Measurements from ENCODE around the gene ARID3B.

- TF ChIP-seq ZNF510 (CRISPR knock-in tag; IDR thresholded peaks at IDR 0.05; ENCODE audit: low read depth): no peak
- TF ChIP-seq TARDBP (CRISPR knock-in tag; IDR thresholded peaks at IDR 0.05): no peak
- no peak for TF ChIP-seq NCOA5 (CRISPR knock-in tag; IDR thresholded peaks at IDR 0.05)
- TF ChIP-seq MTA3 (CRISPR knock-in tag; IDR thresholded peaks at IDR 0.05): no peak
- TF ChIP-seq IKZF5 (CRISPR knock-in tag; IDR thresholded peaks at IDR 0.05): no peak
- TF ChIP-seq TAF15 (IDR thresholded peaks at IDR 0.05; ENCODE audit: low read depth, low read length, poor library complexity, severe bottlenecking): no peak
- no peak for TF ChIP-seq CTCF (CRISPR knock-in tag; IDR thresholded peaks at IDR 0.05)
- no peak for TF ChIP-seq ZIK1 (CRISPR knock-in tag; IDR thresholded peaks at IDR 0.05; ENCODE audit: borderline replicate concordance, low read depth)
These were observed 39.7 kb downstream of the ARID3B start for GRCh38 chr15:74580538-74581350.

Data from HepG2 (cell line).